Measurements from ENCODE around the gene BLMH.

The BLMH gene

DNA sequence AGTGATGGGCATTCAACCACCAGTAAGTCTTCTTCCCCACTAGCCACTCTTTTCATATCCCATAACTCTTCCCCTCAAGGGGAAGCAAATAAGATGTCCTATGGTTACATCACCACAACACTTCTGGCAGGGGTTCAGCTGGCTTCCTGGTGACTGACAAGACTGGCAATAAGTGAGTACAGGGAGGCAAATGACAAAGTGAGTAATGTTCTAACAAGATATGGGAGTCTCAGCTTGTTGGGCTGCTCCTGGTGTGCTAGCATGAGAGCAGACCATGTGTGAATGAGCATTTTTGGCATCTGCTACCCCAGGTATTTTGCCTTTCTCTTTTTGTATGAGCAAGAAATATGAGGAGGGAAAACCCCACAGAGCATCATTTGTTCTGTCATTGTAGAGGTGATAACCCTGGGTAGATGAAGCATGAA, 32.2 kb upstream of the BLMH start:
- Histone ChIP-seq H3K4me3 (ENCODE audit: low read depth, low read length) (no peak overlapping the region), H3K27me3 (replicated peaks) (no peaks in the 10 kb centered on the region), H3K36me3 (replicated peaks) (no peaks in the 10 kb centered on the region), H3K27ac (no peak overlapping the region)
- TF ChIP-seq, protein P1, sequence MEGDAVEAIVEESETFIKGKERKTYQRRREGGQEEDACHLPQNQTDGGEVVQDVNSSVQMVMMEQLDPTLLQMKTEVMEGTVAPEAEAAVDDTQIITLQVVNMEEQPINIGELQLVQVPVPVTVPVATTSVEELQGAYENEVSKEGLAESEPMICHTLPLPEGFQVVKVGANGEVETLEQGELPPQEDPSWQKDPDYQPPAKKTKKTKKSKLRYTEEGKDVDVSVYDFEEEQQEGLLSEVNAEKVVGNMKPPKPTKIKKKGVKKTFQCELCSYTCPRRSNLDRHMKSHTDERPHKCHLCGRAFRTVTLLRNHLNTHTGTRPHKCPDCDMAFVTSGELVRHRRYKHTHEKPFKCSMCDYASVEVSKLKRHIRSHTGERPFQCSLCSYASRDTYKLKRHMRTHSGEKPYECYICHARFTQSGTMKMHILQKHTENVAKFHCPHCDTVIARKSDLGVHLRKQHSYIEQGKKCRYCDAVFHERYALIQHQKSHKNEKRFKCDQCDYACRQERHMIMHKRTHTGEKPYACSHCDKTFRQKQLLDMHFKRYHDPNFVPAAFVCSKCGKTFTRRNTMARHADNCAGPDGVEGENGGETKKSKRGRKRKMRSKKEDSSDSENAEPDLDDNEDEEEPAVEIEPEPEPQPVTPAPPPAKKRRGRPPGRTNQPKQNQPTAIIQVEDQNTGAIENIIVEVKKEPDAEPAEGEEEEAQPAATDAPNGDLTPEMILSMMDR (IDR thresholded peaks at IDR 0.05; ENCODE audit: low read depth, low read length, missing control alignments), result no peak
- DNase-seq, result peak; percentile 70
- in situ Hi-C loops (cut with HindIII; ENCODE audit: low pct_ligation_motif_present, low sequenced_read_pairs), result no loop called here

DNA sequence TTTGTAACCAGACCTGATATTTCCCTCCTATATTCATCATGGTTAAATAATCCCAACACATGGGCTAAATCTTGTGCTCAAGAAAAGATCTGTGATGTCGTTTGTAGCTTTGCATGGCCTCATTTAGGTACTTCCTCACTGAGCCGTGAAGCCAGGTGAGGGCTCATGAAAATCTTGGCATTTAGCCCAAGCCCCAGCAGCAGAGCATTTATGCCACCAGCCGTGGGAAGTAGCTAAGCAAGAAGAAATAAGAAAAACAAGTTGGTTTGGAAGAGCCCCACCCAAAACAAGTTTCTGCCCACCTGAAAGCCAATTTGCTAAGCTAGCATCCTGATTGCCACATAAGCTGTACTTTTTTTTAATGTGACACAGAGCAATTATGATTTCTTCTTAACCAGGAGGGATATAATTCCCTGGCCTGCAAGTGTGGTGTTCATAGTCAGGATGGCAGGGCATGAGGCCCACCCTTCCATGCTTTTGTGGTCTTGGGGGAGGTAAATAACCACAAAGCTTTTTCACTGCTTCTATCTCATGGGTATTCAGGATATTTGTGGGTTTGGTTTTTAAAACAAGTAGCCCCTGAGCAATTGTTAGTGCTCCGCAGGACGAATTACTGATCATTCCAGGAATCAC, 31.6 kb upstream of the BLMH start:
- DNase-seq, result no peak
- Histone ChIP-seq H3K4me3 (ENCODE audit: low read depth, low read length) (no peak overlapping the region), H3K27me3 (replicated peaks) (no peaks in the 10 kb centered on the region), H3K36me3 (replicated peaks) (no peaks in the 10 kb centered on the region), H3K27ac (no peak overlapping the region)
- TF ChIP-seq, protein P1 (IDR thresholded peaks at IDR 0.05; ENCODE audit: low read depth, low read length, missing control alignments), result no peak
- in situ Hi-C loops (cut with HindIII; ENCODE audit: low pct_ligation_motif_present, low sequenced_read_pairs), result no loop called here

DNA sequence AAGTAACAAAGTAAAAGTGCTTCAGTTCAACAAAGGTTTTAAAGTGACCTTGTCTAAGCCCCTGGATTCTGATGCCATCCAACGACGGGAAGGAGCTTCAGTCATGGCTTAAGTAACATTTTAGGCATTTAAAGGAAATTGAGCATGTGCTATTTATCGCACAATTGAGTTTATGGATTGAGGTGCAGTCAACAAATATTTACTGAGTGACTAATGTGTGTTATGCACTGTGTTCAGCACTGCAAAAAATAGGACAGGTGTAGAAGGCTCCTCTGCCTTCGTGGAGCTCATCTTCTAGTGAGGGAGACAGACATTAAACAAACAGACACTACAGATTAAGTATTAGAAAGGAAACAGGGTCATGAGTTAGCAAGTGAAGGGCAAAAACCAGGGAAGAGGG, 29.6 kb upstream of the BLMH start:
- no peak overlapping the region for H3K27ac ChIP-seq
- H3K4me3 ChIP-seq (ENCODE audit: low read depth, low read length), result no peak overlapping the region
- H3K36me3 ChIP-seq (replicated peaks), result no peaks in the 10 kb centered on the region
- in situ Hi-C loops (cut with HindIII; ENCODE audit: low pct_ligation_motif_present, low sequenced_read_pairs), result no loop called here
- no peak for DNase-seq
- TF ChIP-seq, protein P1 (IDR thresholded peaks at IDR 0.05; ENCODE audit: low read depth, low read length, missing control alignments), result no peak
- H3K27me3 ChIP-seq (replicated peaks), result no peaks in the 10 kb centered on the region

DNA sequence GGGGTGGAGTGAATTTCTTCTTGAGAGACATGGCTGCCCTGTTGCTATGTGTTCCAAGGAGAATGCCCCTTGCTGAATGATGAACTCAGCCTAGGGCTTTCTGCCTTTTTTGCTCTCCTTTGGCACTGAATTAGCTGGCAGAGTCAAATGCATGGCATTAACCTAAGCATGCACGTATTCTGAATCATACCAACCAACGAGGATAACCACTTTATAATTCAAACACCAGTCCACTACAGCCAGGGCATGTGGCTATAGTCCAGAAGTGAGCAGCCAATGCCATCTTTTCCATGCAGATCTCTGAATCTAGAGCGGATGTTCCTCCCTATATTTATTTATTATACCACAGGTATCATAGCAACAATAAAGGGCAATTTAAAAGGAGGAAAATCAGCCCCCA, 26.4 kb upstream of the BLMH start:
- H3K27ac ChIP-seq, result no peak overlapping the region
- in situ Hi-C loops (cut with HindIII; ENCODE audit: low pct_ligation_motif_present, low sequenced_read_pairs), result no loop called here
- no peak overlapping the region for H3K4me3 ChIP-seq (ENCODE audit: low read depth, low read length)
- no peaks in the 10 kb centered on the region for H3K36me3 ChIP-seq (replicated peaks)
- DNase-seq, result no peak
- TF ChIP-seq, protein P1 (IDR thresholded peaks at IDR 0.05; ENCODE audit: low read depth, low read length, missing control alignments), result no peak
- no peaks in the 10 kb centered on the region for H3K27me3 ChIP-seq (replicated peaks)

DNA sequence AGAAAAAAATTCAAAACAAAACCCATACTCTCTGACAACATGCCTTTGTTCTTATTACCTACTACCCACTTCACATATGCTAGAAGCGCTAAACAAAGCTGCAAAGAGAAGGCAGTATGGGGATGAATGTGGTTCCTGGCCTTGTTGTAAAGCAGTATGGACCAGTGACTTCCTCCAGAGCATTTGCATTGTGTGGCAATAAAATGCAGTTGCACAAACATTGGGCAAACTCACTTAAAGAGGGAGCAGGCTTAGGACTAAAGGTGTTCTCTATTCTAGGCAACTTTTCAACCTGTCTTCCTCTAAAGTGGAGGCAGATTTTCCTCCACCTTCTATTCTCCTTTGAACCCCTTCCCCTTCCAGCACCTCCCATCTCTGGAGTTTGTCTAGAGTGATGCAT, 25.0 kb upstream of the BLMH start:
- no peaks in the 10 kb centered on the region for H3K36me3 ChIP-seq (replicated peaks)
- in situ Hi-C loops (cut with HindIII; ENCODE audit: low pct_ligation_motif_present, low sequenced_read_pairs), result no loop called here
- TF ChIP-seq, protein P1 (IDR thresholded peaks at IDR 0.05; ENCODE audit: low read depth, low read length, missing control alignments), result no peak
- no peak overlapping the region for H3K27ac ChIP-seq
- no peaks in the 10 kb centered on the region for H3K27me3 ChIP-seq (replicated peaks)
- no peak for DNase-seq
- no peak overlapping the region for H3K4me3 ChIP-seq (ENCODE audit: low read depth, low read length)

DNA sequence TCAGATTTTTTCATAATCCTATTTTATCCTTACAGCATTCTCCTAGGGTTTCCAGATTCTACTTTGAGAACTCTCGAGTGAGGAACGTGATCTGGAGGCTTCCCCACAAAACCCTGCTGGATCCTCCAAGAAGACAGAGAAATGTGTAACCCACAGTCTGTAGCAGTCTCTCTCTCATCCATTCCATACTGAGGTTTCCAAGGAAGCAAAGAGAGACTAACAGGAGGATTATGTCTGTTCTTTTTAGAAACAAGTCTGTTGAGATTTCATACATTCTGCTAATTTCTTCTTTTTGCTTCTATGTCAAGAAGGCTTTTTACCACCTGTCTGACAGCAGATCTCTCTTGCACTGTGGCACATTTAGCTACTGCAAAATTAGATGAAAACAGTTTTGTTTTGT, 23.4 kb upstream of the BLMH start:
- Histone ChIP-seq H3K4me3 (ENCODE audit: low read depth, low read length) (no peak overlapping the region), H3K27me3 (replicated peaks) (no peaks in the 10 kb centered on the region), H3K27ac (no peak overlapping the region), H3K36me3 (replicated peaks) (no peaks in the 10 kb centered on the region)
- in situ Hi-C loops (cut with HindIII; ENCODE audit: low pct_ligation_motif_present, low sequenced_read_pairs), result no loop called here
- DNase-seq, result no peak
- TF ChIP-seq, protein P1 (IDR thresholded peaks at IDR 0.05; ENCODE audit: low read depth, low read length, missing control alignments), result no peak

Data from brain microvascular endothelial cell (primary cell).